Measurements from ENCODE around the gene HTR7.

DNA sequence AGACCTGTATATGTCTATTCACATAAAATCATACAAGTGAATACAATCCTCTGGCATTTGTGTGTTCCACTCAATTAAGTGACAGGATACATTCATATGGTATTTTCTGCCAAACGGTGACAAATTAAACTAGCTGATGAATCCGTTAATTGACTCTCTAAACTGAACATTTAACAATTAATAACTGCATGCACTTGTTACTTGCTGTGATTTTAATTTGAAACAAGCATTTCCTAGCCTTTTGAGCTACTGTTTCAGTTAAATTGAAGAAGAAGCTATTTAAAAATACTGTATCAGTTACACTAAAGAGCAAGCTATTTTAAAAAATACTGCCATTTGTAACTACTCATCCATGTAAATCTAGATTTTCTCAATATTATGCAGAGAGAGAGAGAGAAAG is 67.4 kb downstream of the HTR7 start:
- no peak for TF ChIP-seq EZH2phosphoT487 (IDR thresholded peaks at IDR 0.05; ENCODE audit: borderline replicate concordance, low read length)
- TF ChIP-seq, protein P1, sequence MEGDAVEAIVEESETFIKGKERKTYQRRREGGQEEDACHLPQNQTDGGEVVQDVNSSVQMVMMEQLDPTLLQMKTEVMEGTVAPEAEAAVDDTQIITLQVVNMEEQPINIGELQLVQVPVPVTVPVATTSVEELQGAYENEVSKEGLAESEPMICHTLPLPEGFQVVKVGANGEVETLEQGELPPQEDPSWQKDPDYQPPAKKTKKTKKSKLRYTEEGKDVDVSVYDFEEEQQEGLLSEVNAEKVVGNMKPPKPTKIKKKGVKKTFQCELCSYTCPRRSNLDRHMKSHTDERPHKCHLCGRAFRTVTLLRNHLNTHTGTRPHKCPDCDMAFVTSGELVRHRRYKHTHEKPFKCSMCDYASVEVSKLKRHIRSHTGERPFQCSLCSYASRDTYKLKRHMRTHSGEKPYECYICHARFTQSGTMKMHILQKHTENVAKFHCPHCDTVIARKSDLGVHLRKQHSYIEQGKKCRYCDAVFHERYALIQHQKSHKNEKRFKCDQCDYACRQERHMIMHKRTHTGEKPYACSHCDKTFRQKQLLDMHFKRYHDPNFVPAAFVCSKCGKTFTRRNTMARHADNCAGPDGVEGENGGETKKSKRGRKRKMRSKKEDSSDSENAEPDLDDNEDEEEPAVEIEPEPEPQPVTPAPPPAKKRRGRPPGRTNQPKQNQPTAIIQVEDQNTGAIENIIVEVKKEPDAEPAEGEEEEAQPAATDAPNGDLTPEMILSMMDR (conservative IDR thresholded peaks at IDR 0.05; ENCODE audit: low read depth, low read length), result no peak

All from PC-3 (cell line).